ENCODE results near the gene NDUFB4. TPM values are rescaled to one million over a fixed set of nuclear protein-coding genes. Genes with fewer than 3 reads are reported as not detected.

The NDUFB4 gene
- total and polyA plus RNA-seq, 10 donors = 65.9 to 158 (median 84.6) TPM

- intact Hi-C loops (cut with DNase I; ENCODE audit: low total_unique reads) = no loop called here
- Histone ChIP-seq H3K27me3 (replicated peaks in 1 of 7) (no peaks in the 10 kb centered on the region), H3K4me1 (no peaks in the 10 kb centered on the region), H3K9me3 (peaks cover 0 to 23% (median 21%) of the 10 kb centered on the region in 8 donors), H3K4me3 (no peak overlapping the region), H3K36me3 (no peaks in the 10 kb centered on the region), H3K27ac (no peak overlapping the region)
- TF ChIP-seq CTCF (IDR thresholded peaks at IDR 0.05 in 8 of 11, conservative IDR thresholded peaks at IDR 0.05 in 3 of 11) = no peak
- no peak for TF ChIP-seq POLR2AphosphoS5 (IDR thresholded peaks at IDR 0.05)
- TF ChIP-seq POLR2A (IDR thresholded peaks at IDR 0.05) = no peak
- DNase-seq = no peak
Observed at GRCh38 chr3:120623727-120624093, 27.6 kb downstream of the NDUFB4 start.

GRCh38 chr3:120625159-120625586 lies 29.0 kb downstream of the NDUFB4 start:
- intact Hi-C loops (cut with DNase I; ENCODE audit: low total_unique reads) = no loop called here
- Histone ChIP-seq H3K27me3 (replicated peaks in 1 of 7) (no peaks in the 10 kb centered on the region), H3K36me3 (no peaks in the 10 kb centered on the region), H3K4me3 (no peak overlapping the region), H3K27ac (no peak overlapping the region), H3K9me3 (peaks cover 0 to 24% (median 22%) of the 10 kb centered on the region in 8 donors), H3K4me1 (no peaks in the 10 kb centered on the region)
- TF ChIP-seq POLR2AphosphoS5 (IDR thresholded peaks at IDR 0.05) (no peak), POLR2A (IDR thresholded peaks at IDR 0.05) (no peak), CTCF (IDR thresholded peaks at IDR 0.05 in 8 of 11, conservative IDR thresholded peaks at IDR 0.05 in 3 of 11) (no peak)
- no peak for DNase-seq

- TF ChIP-seq POLR2AphosphoS5 (IDR thresholded peaks at IDR 0.05) = no peak
- no peak for TF ChIP-seq CTCF (IDR thresholded peaks at IDR 0.05 in 8 of 11, conservative IDR thresholded peaks at IDR 0.05 in 3 of 11)
- no peak for TF ChIP-seq POLR2A (IDR thresholded peaks at IDR 0.05)
- Histone ChIP-seq H3K9me3 (peaks cover 0 to 5% (median 0%) of the 10 kb centered on the region in 8 donors), H3K27ac (no peak overlapping the region), H3K27me3 (replicated peaks in 1 of 7) (no peaks in the 10 kb centered on the region), H3K4me3 (no peak overlapping the region), H3K36me3 (no peaks in the 10 kb centered on the region), H3K4me1 (no peaks in the 10 kb centered on the region)
- WGBS, 5 donors = 0 to 49% (median 0%) methylated on average over 1 of the region's 1 CpG
- DNase-seq = no peak
- intact Hi-C loops (cut with DNase I; ENCODE audit: low total_unique reads) = no loop called here
Observed at GRCh38 chr3:120634539-120634938, 38.4 kb downstream of the NDUFB4 start.

GRCh38 chr3:120636795-120637401 lies 40.8 kb downstream of the NDUFB4 start:
- no peaks in the 10 kb centered on the region for H3K27me3 ChIP-seq (replicated peaks in 1 of 7)
- no peak for DNase-seq
- no peaks in the 10 kb centered on the region for H3K36me3 ChIP-seq
- TF ChIP-seq CTCF (IDR thresholded peaks at IDR 0.05 in 8 of 11, conservative IDR thresholded peaks at IDR 0.05 in 3 of 11) = no peak
- no peak for TF ChIP-seq POLR2AphosphoS5 (IDR thresholded peaks at IDR 0.05)
- no peak for TF ChIP-seq POLR2A (IDR thresholded peaks at IDR 0.05)
- H3K4me3 ChIP-seq = no peak overlapping the region
- no peaks in the 10 kb centered on the region for H3K9me3 ChIP-seq
- intact Hi-C loops (cut with DNase I; ENCODE audit: low total_unique reads) = no loop called here
- no peaks in the 10 kb centered on the region for H3K4me1 ChIP-seq
- H3K27ac ChIP-seq = no peak overlapping the region
- WGBS, 5 donors = 69 to 97% (median 82%) methylated on average over 2 of the region's 2 CpGs
